ENCODE data around the gene LMTK3.

Gene LMTK3

GRCh38 chr19:48537541-48537940, 25.9 kb upstream of the LMTK3 start:
- no peak overlapping the region for H3K18ac ChIP-seq (ENCODE audit: low read length)
- H3K9me3 ChIP-seq (ENCODE audit: insufficient read depth, low read depth, low read length) = no peaks in the 10 kb centered on the region

DNA sequence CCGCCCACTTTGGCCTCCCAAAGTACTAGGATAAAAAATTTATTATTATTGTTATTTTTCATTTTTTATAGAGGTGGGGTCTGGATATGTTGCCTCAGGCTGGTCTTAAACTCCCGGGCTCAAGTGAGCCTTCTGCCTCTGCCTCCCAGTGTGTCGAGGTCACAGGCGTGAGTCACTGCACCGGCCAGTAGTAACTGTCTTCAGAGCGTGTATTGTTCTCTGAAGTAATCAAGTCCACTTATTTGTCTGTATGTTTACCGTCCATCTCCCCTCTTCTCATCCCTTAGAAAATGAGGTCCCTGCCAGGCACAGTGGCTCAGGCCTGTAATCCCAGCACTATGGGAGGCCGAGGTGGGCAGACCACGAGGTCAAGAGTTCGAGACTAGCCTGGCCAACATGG, 22.1 kb upstream of the LMTK3 start:
- no peak overlapping the region for H3K9ac ChIP-seq (ENCODE audit: low read length)
- no peak overlapping the region for H2BK12ac ChIP-seq (ENCODE audit: low read length)
- no peak overlapping the region for H3K27ac ChIP-seq (ENCODE audit: low read depth, low read length)
- H3K9me3 ChIP-seq (ENCODE audit: insufficient read depth, low read depth, low read length) = peaks cover 5% of the 10 kb centered on the region
- no peak overlapping the region for H3K14ac ChIP-seq (ENCODE audit: low read length)
- no peak overlapping the region for H3K23ac ChIP-seq (ENCODE audit: low read length)
- no peak overlapping the region for H4K12ac ChIP-seq (ENCODE audit: low read depth, low read length)
- H3K4me2 ChIP-seq (ENCODE audit: low read length) = no peak overlapping the region
- no peak overlapping the region for H4K8ac ChIP-seq (ENCODE audit: low read depth, low read length)
- H3K4me3 ChIP-seq (ENCODE audit: low read depth, low read length) = no peak overlapping the region
- no peak overlapping the region for H2BK120ac ChIP-seq (ENCODE audit: insufficient read depth, low read length, poor library complexity)
- no peak for DNase-seq
- no peak overlapping the region for H4K91ac ChIP-seq (ENCODE audit: low read depth, low read length)
- H2BK5ac ChIP-seq (ENCODE audit: low read depth, low read length, poor library complexity) = no peak overlapping the region
- H3K4me1 ChIP-seq (ENCODE audit: control insufficient read depth in 1 of 2, insufficient read depth in 2 of 2, low read length in 2 of 2) = no peaks in the 10 kb centered on the region
- H2AFZ ChIP-seq (ENCODE audit: insufficient read depth, low read length, poor library complexity) = no peak overlapping the region
- no peak overlapping the region for H3K4ac ChIP-seq (ENCODE audit: low read depth, low read length)
- no peaks in the 10 kb centered on the region for H3K79me2 ChIP-seq (ENCODE audit: control insufficient read depth, insufficient read depth, low read length, poor library complexity)
- no peaks in the 10 kb centered on the region for H3K79me1 ChIP-seq (ENCODE audit: low read length)
- WGBS (ENCODE audit: extremely low coverage, insufficient coverage, insufficient read length) = no CpG with 5 or more reads among the region's 10 CpGs
- H3K27me3 ChIP-seq (ENCODE audit: insufficient read depth, low read length) = no peaks in the 10 kb centered on the region
- no peak overlapping the region for H2AK5ac ChIP-seq (ENCODE audit: low read length)
- H3K36me3 ChIP-seq (ENCODE audit: control insufficient read depth in 1 of 2, insufficient read depth in 2 of 2, low read length in 2 of 2) = no peaks in the 10 kb centered on the region
- no peak overlapping the region for H3K18ac ChIP-seq (ENCODE audit: low read length)

More at GRCh38 chr19:48537541-48537940, 25.9 kb upstream of the LMTK3 start:
- H3K4ac ChIP-seq (ENCODE audit: low read depth, low read length) = no peak overlapping the region
- no peak overlapping the region for H4K91ac ChIP-seq (ENCODE audit: low read depth, low read length)
- no peak overlapping the region for H2BK5ac ChIP-seq (ENCODE audit: low read depth, low read length, poor library complexity)
- H2AFZ ChIP-seq (ENCODE audit: insufficient read depth, low read length, poor library complexity) = no peak overlapping the region
- peak in 1 of 2 donors; percentile 59 for DNase-seq
- no peak overlapping the region for H4K12ac ChIP-seq (ENCODE audit: low read depth, low read length)
- H3K23ac ChIP-seq (ENCODE audit: low read length) = no peak overlapping the region
- no peak overlapping the region for H2BK120ac ChIP-seq (ENCODE audit: insufficient read depth, low read length, poor library complexity)
- H3K27me3 ChIP-seq (ENCODE audit: insufficient read depth, low read length) = no peaks in the 10 kb centered on the region
- H3K4me1 ChIP-seq (ENCODE audit: control insufficient read depth in 1 of 2, insufficient read depth in 2 of 2, low read length in 2 of 2) = no peaks in the 10 kb centered on the region
- H3K27ac ChIP-seq (ENCODE audit: low read depth, low read length) = no peak overlapping the region
- H2BK12ac ChIP-seq (ENCODE audit: low read length) = no peak overlapping the region
- no peak overlapping the region for H3K14ac ChIP-seq (ENCODE audit: low read length)
- WGBS (ENCODE audit: extremely low coverage, insufficient coverage, insufficient read length) = no CpG with 5 or more reads among the region's 7 CpGs
- no peak overlapping the region for H2AK5ac ChIP-seq (ENCODE audit: low read length)
- H3K4me2 ChIP-seq (ENCODE audit: low read length) = no peak overlapping the region
- H3K79me1 ChIP-seq (ENCODE audit: low read length) = no peaks in the 10 kb centered on the region
- H3K9ac ChIP-seq (ENCODE audit: low read length) = no peak overlapping the region
- no peaks in the 10 kb centered on the region for H3K36me3 ChIP-seq (ENCODE audit: control insufficient read depth in 1 of 2, insufficient read depth in 2 of 2, low read length in 2 of 2)
- H3K79me2 ChIP-seq (ENCODE audit: control insufficient read depth, insufficient read depth, low read length, poor library complexity) = no peaks in the 10 kb centered on the region
- H4K8ac ChIP-seq (ENCODE audit: low read depth, low read length) = no peak overlapping the region
- H3K4me3 ChIP-seq (ENCODE audit: low read depth, low read length) = no peak overlapping the region

DNA sequence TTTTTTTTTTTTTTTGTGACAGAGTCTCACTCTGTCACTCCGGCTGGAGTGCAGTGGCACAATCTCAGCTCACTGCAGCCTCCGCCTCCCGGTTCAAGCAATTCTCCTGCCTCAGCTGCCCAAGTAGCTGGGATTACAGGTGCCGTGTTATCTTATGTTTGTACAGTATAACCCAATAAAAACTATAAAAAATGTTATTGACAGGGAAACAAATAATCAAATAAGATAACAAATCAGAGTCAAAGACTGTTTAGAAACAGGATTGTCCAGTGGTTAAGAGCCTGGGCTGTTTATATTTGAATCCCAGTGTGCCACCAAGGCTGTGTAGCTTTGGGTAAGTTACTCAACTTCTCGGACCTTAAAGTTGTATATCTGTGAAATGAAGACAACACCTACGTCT, 19.1 kb upstream of the LMTK3 start:
- no peaks in the 10 kb centered on the region for H3K36me3 ChIP-seq (ENCODE audit: control insufficient read depth in 1 of 2, insufficient read depth in 2 of 2, low read length in 2 of 2)
- no peaks in the 10 kb centered on the region for H3K79me2 ChIP-seq (ENCODE audit: control insufficient read depth, insufficient read depth, low read length, poor library complexity)
- no peak overlapping the region for H4K8ac ChIP-seq (ENCODE audit: low read depth, low read length)
- no peak overlapping the region for H4K12ac ChIP-seq (ENCODE audit: low read depth, low read length)
- H3K14ac ChIP-seq (ENCODE audit: low read length) = no peak overlapping the region
- H3K27me3 ChIP-seq (ENCODE audit: insufficient read depth, low read length) = no peaks in the 10 kb centered on the region
- no peak overlapping the region for H3K4me3 ChIP-seq (ENCODE audit: low read depth, low read length)
- H3K4me1 ChIP-seq (ENCODE audit: control insufficient read depth in 1 of 2, insufficient read depth in 2 of 2, low read length in 2 of 2) = no peaks in the 10 kb centered on the region
- no peaks in the 10 kb centered on the region for H3K79me1 ChIP-seq (ENCODE audit: low read length)
- no peak overlapping the region for H4K91ac ChIP-seq (ENCODE audit: low read depth, low read length)
- peaks cover 5% of the 10 kb centered on the region for H3K9me3 ChIP-seq (ENCODE audit: insufficient read depth, low read depth, low read length)
- H3K4ac ChIP-seq (ENCODE audit: low read depth, low read length) = no peak overlapping the region
- no peak overlapping the region for H2AK5ac ChIP-seq (ENCODE audit: low read length)
- H2AFZ ChIP-seq (ENCODE audit: insufficient read depth, low read length, poor library complexity) = no peak overlapping the region
- no peak overlapping the region for H3K18ac ChIP-seq (ENCODE audit: low read length)
- no peak overlapping the region for H3K4me2 ChIP-seq (ENCODE audit: low read length)
- no peak overlapping the region for H3K23ac ChIP-seq (ENCODE audit: low read length)
- H2BK120ac ChIP-seq (ENCODE audit: insufficient read depth, low read length, poor library complexity) = no peak overlapping the region
- WGBS (ENCODE audit: extremely low coverage, insufficient coverage, insufficient read length) = no CpG with 5 or more reads among the region's 6 CpGs
- H3K9ac ChIP-seq (ENCODE audit: low read length) = no peak overlapping the region
- H2BK5ac ChIP-seq (ENCODE audit: low read depth, low read length, poor library complexity) = no peak overlapping the region
- no peak overlapping the region for H2BK12ac ChIP-seq (ENCODE audit: low read length)
- H3K27ac ChIP-seq (ENCODE audit: low read depth, low read length) = no peak overlapping the region
- DNase-seq = no peak

DNA sequence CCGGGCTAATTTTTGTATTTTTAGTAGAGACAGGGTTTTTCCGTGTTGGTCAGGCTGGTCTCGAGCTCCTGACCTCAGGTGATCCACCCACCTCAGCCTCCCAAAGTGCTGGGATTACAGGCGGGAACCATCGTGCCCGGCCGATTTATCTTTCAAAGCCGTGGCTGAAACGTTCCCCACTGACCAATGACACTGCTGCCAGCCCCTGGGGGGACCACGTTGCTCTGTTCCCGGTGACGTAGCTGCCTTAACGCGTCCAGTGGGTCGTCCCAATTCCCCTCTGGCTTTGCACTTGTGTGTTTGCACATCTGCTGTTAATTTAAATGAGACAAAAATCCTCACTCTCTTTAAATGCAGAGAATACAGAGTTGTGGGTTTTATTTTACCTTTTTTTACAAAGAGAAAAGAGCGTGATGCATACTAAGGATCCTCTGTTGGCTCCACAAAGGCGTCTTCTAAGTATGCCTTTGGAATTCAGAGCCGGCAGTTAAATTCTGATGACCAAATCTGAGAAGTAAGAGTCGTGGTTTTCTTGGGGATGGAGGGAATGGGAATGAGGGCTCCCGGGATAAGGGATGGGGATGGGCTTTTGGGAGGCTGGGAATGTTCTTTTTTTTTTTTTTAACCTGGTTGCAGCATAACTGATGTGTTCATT, 18.6 kb upstream of the LMTK3 start:
- Histone ChIP-seq H3K27ac (ENCODE audit: low read depth, low read length) (no peak overlapping the region), H3K4me1 (ENCODE audit: control insufficient read depth in 1 of 2, insufficient read depth in 2 of 2, low read length in 2 of 2) (no peaks in the 10 kb centered on the region), H3K23ac (ENCODE audit: low read length) (no peak overlapping the region), H3K79me1 (ENCODE audit: low read length) (no peaks in the 10 kb centered on the region), H2AFZ (ENCODE audit: insufficient read depth, low read length, poor library complexity) (no peak overlapping the region), H4K8ac (ENCODE audit: low read depth, low read length) (no peak overlapping the region), H2BK120ac (ENCODE audit: insufficient read depth, low read length, poor library complexity) (no peak overlapping the region), H2BK12ac (ENCODE audit: low read length) (no peak overlapping the region), H4K91ac (ENCODE audit: low read depth, low read length) (peak overlapping the region; percentile 55), H3K14ac (ENCODE audit: low read length) (no peak overlapping the region), H3K9ac (ENCODE audit: low read length) (no peak overlapping the region), H3K9me3 (ENCODE audit: insufficient read depth, low read depth, low read length) (peaks cover 5% of the 10 kb centered on the region), H4K12ac (ENCODE audit: low read depth, low read length) (no peak overlapping the region), H2AK5ac (ENCODE audit: low read length) (no peak overlapping the region), H3K4me3 (ENCODE audit: low read depth, low read length) (no peak overlapping the region), H3K4me2 (ENCODE audit: low read length) (no peak overlapping the region), H2BK5ac (ENCODE audit: low read depth, low read length, poor library complexity) (no peak overlapping the region), H3K4ac (ENCODE audit: low read depth, low read length) (no peak overlapping the region), H3K79me2 (ENCODE audit: control insufficient read depth, insufficient read depth, low read length, poor library complexity) (no peaks in the 10 kb centered on the region), H3K36me3 (ENCODE audit: control insufficient read depth in 1 of 2, insufficient read depth in 2 of 2, low read length in 2 of 2) (no peaks in the 10 kb centered on the region), H3K27me3 (ENCODE audit: insufficient read depth, low read length) (no peaks in the 10 kb centered on the region), H3K18ac (ENCODE audit: low read length) (no peak overlapping the region)
- WGBS (ENCODE audit: extremely low coverage, insufficient coverage, insufficient read length) = no CpG with 5 or more reads among the region's 20 CpGs
- no peak for DNase-seq

Data from trophoblast cell (in vitro differentiated cells and primary cell).